Esophagus (tissue), 2 donors: ENCODE measurements around the gene PIEZO2. TPM values are rescaled to one million over a fixed set of nuclear protein-coding genes. Genes with fewer than 3 reads are reported as not detected.

Source experiments
- H3K27ac ChIP-seq, 2 donors: one replicate each; pipeline ENCODE4 v1.5.1; 2013; ENCODE audit warnings: low read depth in 2 of 2, mild to moderate bottlenecking in 2 of 2, inconsistent platforms in 1 of 2, low read length in 1 of 2, moderate library complexity in 1 of 2
- H3K27me3 ChIP-seq, 2 donors: one replicate each; pipeline ENCODE4 v1.6.1; 2013; ENCODE audit warnings: low read length in 2 of 2, control low read depth in 1 of 2, mild to moderate bottlenecking in 1 of 2; ENCODE audit not compliant: insufficient read depth in 2 of 2, control insufficient read depth in 1 of 2
- H3K36me3 ChIP-seq, 2 donors: one replicate each; pipeline ENCODE4 v1.6.1; 2013; ENCODE audit warnings: low read length in 1 of 2; ENCODE audit not compliant: control insufficient read depth in 2 of 2, insufficient read depth in 2 of 2
- H3K4me1 ChIP-seq, 2 donors: one replicate each; pipeline ENCODE4 v1.6.1; 2013; ENCODE audit warnings: low read length in 1 of 2; ENCODE audit not compliant: control insufficient read depth in 2 of 2, insufficient read depth in 2 of 2
- H3K4me3 ChIP-seq, 2 donors: one replicate each; pipeline ENCODE4 v1.5.1; 2013; ENCODE audit warnings: low read length in 2 of 2, mild to moderate bottlenecking in 2 of 2, low read depth in 1 of 2, moderate library complexity in 1 of 2
- H3K9me3 ChIP-seq, 2 donors: one replicate each; pipeline ENCODE4 v1.6.1; 2013; ENCODE audit warnings: mild to moderate bottlenecking in 2 of 2, low read depth in 1 of 2, low read length in 1 of 2, moderate library complexity in 1 of 2; ENCODE audit not compliant: control insufficient read depth in 2 of 2, insufficient read depth in 1 of 2
- WGBS, 2 donors: extraction: QIAGEN DNeasy Blood & Tissue Kit; methylation state at CpG; one replicate each; pipeline ENCODE4 v1.1.7; 2013; 5-methylcytosine and 5-hydroxymethylcytosine counted together
- polyA plus RNA-seq, 2 donors: library from polyadenylated mRNA; stranded (reverse); fragments of 200-250 nt; gene quantifications; one replicate each; pipeline ENCODE4 v1.2.3, GENCODE V29; 2013
- donor health status: healthy with polysubstance abuse.
- donor health status: Bipolar disorder and iron deficiency.

PIEZO2 gene
- polyA plus RNA-seq, 2 donors: 0.37 to 0.66 TPM

GRCh38 chr18:10732990-10733389, 416.4 kb downstream of the PIEZO2 start:
- no peaks in the 10 kb centered on the region for H3K9me3 ChIP-seq
- no peak overlapping the region for H3K4me3 ChIP-seq
- no peak overlapping the region for H3K27ac ChIP-seq
- H3K27me3 ChIP-seq: no peaks in the 10 kb centered on the region
- H3K36me3 ChIP-seq: no peaks in the 10 kb centered on the region
- 56 to 59% methylated on average over 4 of the region's 4 CpGs for WGBS, 2 donors
- H3K4me1 ChIP-seq: no peaks in the 10 kb centered on the region

GRCh38 chr18:10727477-10727876, 421.9 kb downstream of the PIEZO2 start:
- H3K4me3 ChIP-seq: no peak overlapping the region
- H3K27me3 ChIP-seq: no peaks in the 10 kb centered on the region
- no peaks in the 10 kb centered on the region for H3K9me3 ChIP-seq
- WGBS, 2 donors: 59 to 69% methylated on average over 3 of the region's 3 CpGs
- peaks cover 0 to 15% of the 10 kb centered on the region in 2 donors for H3K4me1 ChIP-seq
- no peaks in the 10 kb centered on the region for H3K36me3 ChIP-seq
- no peak overlapping the region for H3K27ac ChIP-seq

GRCh38 chr18:10726198-10727068, 422.9 kb downstream of the PIEZO2 start:
- peaks cover 0 to 15% of the 10 kb centered on the region in 2 donors for H3K4me1 ChIP-seq
- no peaks in the 10 kb centered on the region for H3K27me3 ChIP-seq
- H3K9me3 ChIP-seq: no peaks in the 10 kb centered on the region
- H3K36me3 ChIP-seq: no peaks in the 10 kb centered on the region
- 32 to 36% methylated on average over 55 to 67 of the region's 67 CpGs for WGBS, 2 donors
- H3K4me3 ChIP-seq: peak overlapping the region; percentile 33 to 40
- H3K27ac ChIP-seq: no peak overlapping the region

DNA sequence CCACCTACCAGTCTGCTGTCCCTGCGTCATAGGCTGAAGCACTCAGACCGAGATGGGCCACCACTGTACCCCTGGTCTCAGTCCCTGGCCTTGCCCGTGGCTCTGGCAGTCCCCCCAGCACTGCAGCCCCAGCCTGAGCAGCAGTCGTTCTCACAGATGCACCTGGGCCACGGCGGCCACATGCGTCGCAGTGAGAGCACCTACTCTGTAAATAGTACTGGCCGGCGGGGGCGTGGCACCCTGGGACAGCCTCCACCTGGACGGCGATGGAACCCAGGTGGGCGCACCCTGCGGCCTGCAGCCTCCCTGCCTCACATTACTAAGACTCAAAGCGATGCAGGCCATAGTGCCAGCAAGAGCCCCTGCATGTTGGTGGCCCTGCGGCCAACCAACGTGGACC, 424.7 kb downstream of the PIEZO2 start:
- peaks cover 0 to 15% of the 10 kb centered on the region in 2 donors for H3K4me1 ChIP-seq
- H3K9me3 ChIP-seq: no peaks in the 10 kb centered on the region
- H3K4me3 ChIP-seq: no peak overlapping the region
- 91 to 96% methylated on average over 18 of the region's 18 CpGs for WGBS, 2 donors
- no peaks in the 10 kb centered on the region for H3K27me3 ChIP-seq
- H3K36me3 ChIP-seq: no peaks in the 10 kb centered on the region
- no peak overlapping the region for H3K27ac ChIP-seq

GRCh38 chr18:10723496-10723895, 425.9 kb downstream of the PIEZO2 start:
- Histone ChIP-seq H3K27ac (no peak overlapping the region), H3K4me3 (no peak overlapping the region), H3K4me1 (peaks cover 0 to 15% of the 10 kb centered on the region in 2 donors), H3K9me3 (no peaks in the 10 kb centered on the region), H3K36me3 (no peaks in the 10 kb centered on the region), H3K27me3 (no peaks in the 10 kb centered on the region)
- 70 to 73% methylated on average over 4 of the region's 4 CpGs for WGBS, 2 donors

DNA sequence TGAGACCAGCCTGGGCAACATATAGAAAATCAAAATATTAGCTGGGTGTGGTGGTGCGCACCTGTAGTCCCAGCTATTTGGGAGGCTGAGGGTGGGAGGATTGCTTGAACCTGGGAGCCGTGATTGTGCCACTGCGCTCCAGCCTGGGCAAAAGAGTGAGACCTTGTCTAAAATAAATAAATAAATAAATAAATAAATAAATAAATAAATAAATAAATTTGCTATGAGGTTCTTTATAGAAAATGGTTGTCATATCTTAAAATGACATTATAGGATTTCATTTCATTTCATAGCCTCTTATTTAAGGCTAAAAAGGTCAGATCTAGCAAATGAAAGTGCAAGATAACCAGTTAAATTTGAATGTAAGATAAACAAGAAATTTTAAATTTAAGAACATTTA, 430.6 kb downstream of the PIEZO2 start:
- WGBS, 2 donors: 81 to 96% methylated on average over 3 of the region's 3 CpGs
- Histone ChIP-seq H3K9me3 (no peaks in the 10 kb centered on the region), H3K27me3 (no peaks in the 10 kb centered on the region), H3K36me3 (no peaks in the 10 kb centered on the region), H3K4me3 (no peak overlapping the region), H3K27ac (no peak overlapping the region), H3K4me1 (no peaks in the 10 kb centered on the region)

- WGBS, 2 donors: 39 to 44% methylated on average over 9 of the region's 9 CpGs
- H3K4me3 ChIP-seq: no peak overlapping the region
- H3K36me3 ChIP-seq: no peaks in the 10 kb centered on the region
- H3K9me3 ChIP-seq: no peaks in the 10 kb centered on the region
- no peaks in the 10 kb centered on the region for H3K27me3 ChIP-seq
- H3K4me1 ChIP-seq: no peaks in the 10 kb centered on the region
- H3K27ac ChIP-seq: peak overlapping the region in 1 of 2 donors; percentile 62
Observed at GRCh38 chr18:10715791-10716190, 433.6 kb downstream of the PIEZO2 start.

- no peak overlapping the region for H3K27ac ChIP-seq
- no peaks in the 10 kb centered on the region for H3K36me3 ChIP-seq
- H3K4me3 ChIP-seq: no peak overlapping the region
- H3K9me3 ChIP-seq: no peaks in the 10 kb centered on the region
- no peaks in the 10 kb centered on the region for H3K4me1 ChIP-seq
- no peaks in the 10 kb centered on the region for H3K27me3 ChIP-seq
- WGBS, 2 donors: 60 to 89% methylated on average over 2 of the region's 2 CpGs
Observed at GRCh38 chr18:10713409-10713808, 436.0 kb downstream of the PIEZO2 start.

- Histone ChIP-seq H3K27me3 (no peaks in the 10 kb centered on the region), H3K4me1 (no peaks in the 10 kb centered on the region), H3K27ac (no peak overlapping the region), H3K9me3 (no peaks in the 10 kb centered on the region), H3K4me3 (no peak overlapping the region), H3K36me3 (no peaks in the 10 kb centered on the region)
- WGBS, 2 donors: 75 to 87% methylated on average over 6 of the region's 6 CpGs
Observed at GRCh38 chr18:10707294-10707693, 442.1 kb downstream of the PIEZO2 start.

DNA sequence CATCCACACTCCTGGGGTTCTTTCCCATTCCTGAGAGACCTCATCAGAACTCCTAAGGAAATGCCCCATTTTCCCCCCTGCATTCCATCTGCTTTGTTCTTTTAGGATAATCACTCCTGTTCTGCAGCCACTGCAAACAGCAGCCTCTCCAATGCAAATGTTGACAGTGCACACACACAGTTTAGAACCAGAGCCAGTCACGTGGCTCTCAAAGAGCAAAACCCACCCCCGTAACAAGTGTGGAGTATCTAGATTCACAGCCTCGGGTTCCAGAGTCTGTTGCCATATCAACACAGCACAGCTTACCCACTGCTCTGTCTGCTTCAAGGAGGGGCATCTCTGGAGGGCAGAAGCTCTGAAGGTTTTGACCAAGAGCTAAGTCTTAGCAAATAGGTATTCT, 443.6 kb downstream of the PIEZO2 start:
- H3K4me1 ChIP-seq: no peaks in the 10 kb centered on the region
- H3K36me3 ChIP-seq: no peaks in the 10 kb centered on the region
- H3K9me3 ChIP-seq: no peaks in the 10 kb centered on the region
- H3K4me3 ChIP-seq: no peak overlapping the region
- H3K27ac ChIP-seq: no peak overlapping the region
- no peaks in the 10 kb centered on the region for H3K27me3 ChIP-seq
- 50 to 55% methylated on average over 3 of the region's 3 CpGs for WGBS, 2 donors
